ENCODE results near the gene ANGEL2.
"Not testable (repeated sequence)": the region's sequence is repeated elsewhere in the genome, so short reads cannot be mapped to it uniquely, and the experiment has no call there.

Gene ANGEL2

DNA sequence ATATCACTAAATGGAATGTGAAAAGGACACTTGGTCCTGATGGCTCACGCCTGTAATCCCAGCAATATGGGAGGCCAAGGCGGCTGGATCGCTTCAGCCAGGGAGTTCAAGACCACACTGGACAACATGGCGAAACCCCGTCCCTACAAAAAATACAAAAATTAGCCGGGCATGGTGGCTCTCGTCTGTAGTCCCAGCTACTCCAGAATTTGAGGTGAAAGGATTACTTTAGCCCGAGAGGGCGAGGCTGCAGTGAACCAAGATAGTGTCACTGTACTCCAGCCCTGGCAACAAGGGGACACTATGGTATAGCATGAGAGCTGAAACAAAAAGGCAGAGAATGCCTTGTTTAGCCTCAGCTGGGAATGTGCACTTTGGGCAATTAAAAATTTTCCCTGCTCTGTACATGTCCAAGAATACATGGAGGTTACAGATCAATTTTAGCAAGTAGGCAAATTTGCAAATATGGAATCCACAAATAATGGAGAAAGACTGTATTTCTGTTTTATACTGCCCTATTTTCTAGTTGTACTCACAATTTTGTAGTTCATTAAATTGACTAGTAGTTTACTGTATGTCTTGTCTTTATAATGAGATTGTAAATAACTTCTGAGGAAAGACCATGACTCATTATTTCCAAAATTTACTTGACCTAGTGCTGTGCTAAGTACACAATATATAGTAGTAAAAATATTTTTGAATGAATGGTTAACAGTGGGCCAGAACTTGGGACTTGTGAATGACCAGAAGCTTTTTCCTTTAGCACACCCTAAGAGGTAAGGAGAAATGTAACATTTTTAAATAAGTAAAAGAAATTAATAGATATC lies 2.0 kb upstream of the ANGEL2 start:
- DNase-seq, result no peak

DNA sequence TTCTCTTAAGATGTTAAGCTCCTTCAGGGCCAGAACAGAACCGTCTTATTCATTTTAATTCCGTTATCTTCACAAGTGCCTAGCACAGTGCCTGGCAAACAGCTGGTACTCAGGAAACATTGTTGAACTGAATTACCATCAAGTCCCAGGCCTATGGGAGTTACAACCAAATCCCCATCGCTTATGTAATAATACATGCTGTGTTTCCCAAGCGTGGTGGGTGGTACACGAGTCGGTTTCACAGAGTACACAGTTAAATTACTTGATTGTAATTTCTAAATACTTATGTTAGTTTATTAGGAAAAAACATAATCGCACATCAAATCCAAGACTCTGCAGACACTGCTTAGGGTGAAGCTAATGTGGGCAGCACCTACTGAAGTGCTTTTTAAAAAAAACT lies 1.0 kb downstream of the ANGEL2 start:
- DNase-seq, result peak; percentile 49

DNA sequence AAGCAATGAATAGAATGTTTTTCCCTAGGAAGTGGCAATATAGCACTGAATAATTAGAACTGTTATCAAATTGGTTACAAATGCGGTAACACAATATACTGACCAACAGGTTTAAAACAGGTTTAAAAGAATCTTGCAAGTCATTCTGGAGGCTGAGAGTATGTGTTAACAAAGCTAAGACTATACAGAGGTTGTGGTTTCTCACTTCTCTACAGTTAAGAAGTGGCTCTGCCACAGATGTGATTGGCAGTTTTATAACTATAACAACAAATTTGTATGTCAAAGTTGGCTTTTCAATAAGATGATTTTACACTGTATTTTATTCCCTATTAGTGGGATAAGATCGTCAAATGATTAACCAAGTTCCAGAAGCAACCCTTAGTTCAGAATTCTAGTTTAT lies 7.1 kb downstream of the ANGEL2 start:
- DNase-seq, result peak; percentile 63

DNA sequence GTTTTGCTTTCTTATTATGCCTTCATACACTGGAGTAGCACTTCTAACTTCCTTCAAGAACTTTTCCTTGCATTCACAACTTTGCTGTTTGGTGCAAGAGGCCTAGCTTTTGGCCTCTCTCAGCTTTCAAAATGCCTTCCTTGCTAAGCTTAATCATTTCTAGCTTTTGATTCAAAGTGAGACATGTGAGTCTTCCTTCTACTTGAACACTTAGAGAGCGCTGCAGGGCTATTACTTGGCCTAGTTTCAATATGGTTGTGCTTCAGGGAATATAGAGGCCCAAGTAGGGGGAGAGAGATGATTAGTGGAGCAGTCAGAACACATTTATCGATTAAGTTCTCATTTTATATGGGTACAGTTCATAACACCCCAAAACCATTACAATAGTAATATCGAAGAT lies 12.4 kb downstream of the ANGEL2 start:
- no peak for DNase-seq

DNA sequence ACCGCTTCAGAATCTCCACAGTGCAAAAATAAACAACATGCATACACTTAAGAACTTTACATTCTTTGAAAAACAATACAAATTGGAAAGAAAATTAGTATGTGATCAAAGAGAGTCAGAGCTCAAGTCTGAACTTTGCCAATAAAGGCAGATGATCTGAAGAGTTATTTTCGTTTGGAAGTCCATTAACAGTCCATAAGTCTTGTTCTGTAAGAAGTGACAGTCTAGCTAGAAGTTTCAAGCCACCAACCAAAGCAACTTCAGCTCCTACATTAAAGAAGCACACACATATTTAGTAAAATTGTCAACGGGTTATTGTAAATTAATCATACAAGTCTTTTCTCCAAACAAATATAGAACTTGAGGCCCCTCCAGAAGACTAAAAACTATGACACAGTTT lies 20.7 kb downstream of the ANGEL2 start:
- no peak for DNase-seq

DNA sequence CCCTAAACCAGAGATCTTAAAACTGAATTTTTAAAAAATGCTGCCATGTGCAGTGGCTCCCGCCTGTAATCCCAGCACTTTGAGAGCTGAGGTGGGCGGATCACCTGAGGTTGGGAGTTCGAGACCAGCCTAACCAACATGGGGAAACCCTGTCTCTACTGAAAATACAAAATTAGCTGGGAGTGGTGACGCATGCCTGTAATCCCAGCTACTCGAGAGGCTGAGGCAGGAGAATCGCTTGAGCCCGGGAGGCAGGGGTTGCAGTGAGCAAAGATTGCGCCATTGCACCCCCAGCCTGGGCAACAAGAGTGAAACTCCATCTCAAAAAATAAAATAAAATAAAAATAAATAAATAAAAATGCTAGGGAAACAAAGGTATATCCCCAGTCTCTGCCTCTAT lies 21.7 kb downstream of the ANGEL2 start:
- not testable (repeated sequence) for DNase-seq

DNA sequence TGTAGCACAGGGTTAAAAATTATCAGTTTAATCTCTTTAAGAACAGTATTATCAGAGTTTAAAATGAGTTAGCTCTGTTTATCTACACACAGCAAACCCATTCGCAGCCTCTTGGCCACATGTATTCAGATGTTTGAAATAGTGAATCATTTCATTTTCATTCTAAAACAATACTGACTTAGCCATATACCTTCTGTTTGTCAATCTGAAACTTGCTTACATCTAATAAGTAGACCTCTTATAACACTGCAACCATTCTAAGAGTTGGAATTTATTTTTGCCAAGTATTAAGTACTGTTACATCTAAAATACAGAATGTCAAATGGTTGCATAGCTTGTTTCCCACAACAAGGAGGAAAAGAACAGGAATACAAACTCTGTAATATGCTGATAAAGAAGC lies 25.4 kb downstream of the ANGEL2 start:
- peak; percentile 13 for DNase-seq

DNA sequence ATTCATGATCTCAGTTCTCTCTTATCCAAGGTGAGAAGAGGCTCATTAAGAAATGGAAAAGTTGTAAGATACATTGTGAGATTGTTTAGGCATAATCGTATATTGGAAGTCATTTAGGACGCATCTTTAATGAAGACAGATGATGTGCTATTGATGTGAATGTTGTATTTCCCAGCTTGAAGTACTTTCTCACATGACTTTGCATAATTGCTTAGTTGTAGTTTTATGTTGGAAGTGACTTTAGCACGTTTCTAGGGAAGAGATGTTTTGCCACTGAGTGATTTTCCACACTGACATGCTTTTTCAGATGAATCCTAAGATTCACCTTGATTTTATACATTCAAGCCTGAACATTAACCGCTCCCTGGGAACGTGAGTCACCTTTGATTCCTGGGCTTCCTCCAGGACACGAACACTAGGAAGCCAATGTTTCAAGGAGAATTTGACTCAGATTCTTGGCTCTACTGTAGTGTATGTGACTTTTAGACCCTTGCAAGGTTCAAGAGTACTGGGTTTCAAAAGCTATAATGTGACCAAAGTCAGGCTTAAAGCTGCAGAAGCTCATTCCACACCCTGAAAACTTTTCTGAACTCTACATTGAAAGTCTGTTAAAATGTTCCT lies 27.9 kb downstream of the ANGEL2 start:
- no peak for DNase-seq

DNA sequence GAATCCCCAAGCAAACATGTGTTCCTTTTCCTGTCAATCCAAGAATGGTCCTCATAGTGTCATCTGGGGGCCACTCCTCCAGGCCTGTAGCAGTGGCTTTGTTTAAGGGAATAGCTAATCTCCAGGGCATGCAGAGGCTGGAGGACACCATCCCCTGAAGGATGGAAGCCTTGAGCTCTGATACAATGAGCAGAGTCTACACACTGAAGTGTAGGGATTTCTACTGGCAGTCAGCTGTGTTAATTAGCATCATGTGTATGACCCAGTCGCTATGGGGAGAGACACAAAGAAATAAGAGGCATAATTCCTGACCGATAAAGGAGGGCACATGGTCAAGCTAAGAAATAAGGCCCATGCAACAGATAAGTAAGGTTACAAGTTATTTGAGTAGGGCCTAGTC lies 29.1 kb downstream of the ANGEL2 start:
- no peak for DNase-seq

DNA sequence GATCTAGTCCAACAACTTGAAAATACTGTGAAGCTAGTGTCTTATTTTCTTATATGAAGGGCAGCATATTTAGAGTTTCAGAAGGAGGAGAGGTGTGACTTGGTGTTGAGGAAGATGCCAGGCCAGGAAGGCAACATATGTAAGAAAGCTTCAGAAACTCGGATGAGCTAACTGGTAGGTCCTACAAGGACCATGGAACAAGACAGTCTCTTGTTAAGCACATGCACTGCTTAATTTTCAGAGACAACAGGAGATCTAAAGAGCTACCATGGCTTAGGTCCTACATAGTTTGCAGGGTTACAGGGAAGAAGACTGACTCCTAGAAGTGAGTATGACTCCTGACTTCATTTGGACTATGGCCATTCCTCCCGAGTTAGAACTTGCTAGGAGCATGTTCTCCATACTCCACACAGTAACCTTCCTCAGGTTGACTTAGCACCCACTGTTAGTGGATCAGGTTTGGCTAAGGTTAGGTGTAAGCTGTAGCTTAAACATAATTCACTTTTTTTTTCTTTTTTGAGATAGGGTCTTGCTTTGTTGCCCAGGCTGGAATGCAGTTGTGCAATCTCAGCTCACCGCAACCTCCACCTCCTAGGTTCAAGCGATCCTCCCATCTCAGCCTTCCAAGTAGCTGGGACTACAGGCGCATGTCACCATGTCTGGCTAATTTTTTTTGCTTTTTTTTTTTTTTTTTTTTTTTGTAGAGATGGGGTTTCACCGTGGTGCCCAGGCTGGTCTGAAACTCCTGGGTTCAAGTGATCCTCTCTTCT lies 31.0 kb downstream of the ANGEL2 start:
- no peak for DNase-seq

DNA sequence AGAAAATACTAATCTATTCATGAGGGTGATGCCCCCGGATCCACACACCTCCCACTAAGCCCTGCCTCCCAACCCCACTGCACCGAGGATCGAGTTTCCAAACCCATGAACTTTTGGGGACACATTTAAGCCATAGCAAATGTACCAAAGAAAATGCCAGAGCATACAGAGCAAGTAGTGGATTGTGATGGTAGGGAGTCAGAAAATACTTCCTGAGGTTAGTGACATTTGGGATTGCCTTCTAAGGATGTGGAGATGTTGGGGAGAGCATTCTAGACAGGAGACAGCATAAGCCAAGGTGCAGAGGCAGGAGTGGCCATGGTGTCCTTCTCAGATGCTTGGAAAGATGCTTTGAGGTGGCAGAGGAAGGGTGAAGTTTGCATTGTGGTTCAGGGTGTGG lies 32.2 kb downstream of the ANGEL2 start:
- no peak for DNase-seq

DNA sequence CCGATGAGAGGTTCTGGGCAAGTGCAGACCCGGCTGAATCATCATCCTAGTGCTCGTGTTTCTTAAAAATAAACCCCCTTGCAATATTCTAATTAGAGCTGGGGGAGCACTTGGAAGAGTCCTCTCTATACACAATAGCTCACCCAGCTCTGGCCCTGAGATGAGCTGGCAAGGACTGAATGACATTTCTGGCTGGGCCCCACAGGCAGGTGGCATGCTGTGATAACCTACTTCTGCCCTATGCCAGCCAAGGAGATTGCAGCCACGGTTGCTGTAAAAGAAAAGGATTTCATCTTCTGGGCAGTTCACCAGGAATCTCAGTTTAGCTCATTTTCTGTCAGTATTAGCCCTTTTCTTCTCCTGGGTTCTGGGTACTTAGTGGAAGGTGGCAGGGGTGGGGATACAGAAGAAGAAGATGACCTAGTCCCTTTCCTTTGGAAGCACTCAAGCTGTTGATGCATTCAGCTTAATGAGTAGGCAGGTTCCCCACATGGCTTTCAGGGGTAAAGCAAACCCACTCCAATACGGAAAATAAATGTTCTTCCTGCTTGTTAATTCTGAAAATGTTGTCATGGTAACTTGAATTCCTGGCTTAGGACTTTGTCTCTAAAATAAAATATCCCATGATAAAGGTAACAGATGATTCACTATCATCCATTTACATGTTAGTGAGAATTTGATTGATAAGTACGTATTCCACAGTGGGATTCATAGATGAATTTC lies 33.1 kb downstream of the ANGEL2 start:
- DNase-seq, result peak; percentile 55

DNA sequence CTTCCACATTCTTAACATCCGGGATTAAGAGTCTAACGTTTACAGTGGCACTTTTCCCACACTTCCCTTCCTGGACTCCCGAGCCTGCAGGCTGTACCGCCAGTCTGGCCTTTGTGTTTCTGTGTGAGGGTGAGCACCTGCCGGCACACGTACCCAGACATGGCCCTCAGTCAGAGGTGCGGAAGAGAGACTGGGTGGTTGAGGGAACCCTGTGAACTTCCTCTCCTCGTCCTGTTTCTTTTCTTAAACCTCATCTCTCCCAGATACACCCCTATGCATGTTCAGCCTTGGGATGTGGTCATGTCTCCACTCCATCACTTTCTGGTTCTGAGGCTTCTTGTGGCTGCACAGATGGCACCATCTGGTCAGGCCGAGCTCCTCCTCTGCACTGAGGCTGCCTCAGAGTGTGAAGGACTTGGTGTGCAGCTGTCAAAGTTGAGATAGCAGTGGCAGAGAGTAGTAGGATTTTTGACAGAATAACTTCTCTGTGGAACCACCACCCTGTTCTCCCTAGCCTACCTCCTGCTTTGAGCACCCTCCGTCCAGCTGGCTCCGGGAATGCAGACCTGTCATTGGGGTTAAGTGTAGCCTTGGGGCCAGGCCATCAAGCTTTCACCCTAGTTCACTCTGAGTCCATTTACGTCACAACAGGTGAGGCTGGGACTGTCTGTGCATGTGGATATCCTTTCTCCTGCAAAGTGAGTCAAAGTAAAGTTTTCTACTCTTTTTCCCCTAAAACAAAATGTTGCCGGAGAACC lies 33.9 kb downstream of the ANGEL2 start:
- peak; percentile 12 for DNase-seq

DNA sequence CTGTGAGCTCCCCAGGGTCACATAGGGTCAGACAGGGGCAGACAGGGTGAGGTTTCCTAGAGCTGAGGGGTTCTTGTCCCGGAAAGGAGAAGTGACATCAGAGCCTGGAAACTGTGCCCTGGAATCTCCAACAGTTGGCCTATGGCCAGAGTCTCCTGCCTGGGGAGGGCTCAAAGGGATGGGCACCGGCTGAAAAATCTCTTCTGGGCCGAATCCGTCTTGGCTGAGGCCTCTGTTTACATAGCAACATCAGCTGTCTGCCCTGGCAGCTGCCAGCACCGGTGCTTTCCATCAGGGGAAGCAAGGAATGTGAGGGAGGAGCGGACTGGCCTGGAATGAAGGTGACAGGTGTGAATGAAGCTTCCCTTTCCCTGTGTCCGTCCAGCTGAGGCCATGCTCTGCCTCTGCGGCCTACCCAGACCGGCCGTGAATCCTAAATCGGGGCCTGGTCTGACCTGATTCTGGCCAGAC lies 34.6 kb downstream of the ANGEL2 start:
- DNase-seq, result no peak

DNA sequence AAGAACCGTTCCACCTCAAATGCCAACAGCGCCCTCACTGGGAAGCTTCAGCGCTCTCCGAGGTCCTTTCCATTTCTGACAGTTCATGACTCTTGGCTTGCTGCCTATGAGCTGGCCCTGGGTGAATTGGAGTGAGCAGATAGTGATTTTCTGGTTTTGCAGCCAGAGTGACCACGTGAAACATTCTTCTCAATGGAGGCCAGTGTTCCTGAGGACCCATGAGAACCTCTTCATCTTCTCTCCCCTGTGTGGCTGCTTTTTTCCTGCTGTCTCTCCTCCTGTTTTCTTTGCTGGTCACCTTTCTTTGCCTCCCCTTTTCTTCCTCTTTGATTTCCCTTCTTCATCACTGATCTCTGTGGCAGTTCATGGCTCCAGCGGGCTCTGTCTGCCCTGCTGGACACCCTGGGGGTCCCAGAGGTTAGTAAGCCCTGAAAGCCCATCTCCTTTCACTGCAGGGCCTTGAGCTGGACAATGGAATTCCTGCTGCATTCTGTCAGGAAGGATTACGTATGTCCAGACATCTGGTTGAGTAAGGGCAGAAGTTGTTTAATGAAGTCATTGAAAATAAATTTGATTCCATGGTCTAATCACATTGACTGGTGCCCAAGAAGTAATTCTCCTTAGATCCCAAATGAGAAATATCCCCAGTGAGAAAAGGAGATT lies 35.4 kb downstream of the ANGEL2 start:
- peak; percentile 13 for DNase-seq

DNA sequence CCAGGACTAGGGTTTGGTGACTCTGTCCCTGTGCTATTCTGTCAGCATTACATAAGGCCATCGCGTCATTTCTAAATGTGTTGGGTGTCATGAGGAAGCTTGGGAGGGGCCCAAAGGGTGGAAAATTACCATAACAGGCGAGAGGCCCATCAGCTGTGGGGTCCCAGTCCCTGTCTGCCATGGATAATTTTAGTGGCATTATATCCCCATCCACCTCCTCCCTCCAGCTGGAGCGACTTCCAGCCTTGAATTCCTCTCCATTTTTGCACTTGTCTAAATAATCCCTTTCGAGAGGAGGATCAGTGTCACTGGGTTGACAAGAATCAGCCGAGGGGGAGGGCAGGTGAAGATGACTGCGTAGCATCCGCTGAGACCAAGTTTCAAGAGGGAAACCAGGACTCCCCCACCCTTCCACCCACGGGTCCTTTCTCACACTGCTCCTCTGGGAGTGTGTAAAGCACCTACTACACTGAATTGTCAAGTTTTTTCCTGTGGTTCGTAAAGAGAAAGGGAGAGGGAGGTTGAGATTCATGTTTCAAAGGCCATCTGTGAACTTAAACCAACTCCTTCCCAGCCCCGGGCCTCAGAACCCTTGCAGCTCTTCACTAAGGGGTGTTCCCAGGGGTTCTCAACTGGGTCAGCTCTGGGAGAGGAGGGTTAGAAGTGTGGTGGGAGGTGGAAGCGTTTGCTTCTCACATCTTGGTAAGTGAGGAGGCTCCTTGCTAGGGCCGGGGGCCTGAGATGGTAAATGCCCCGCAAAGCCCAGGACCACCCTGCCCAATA lies 36.1 kb downstream of the ANGEL2 start:
- no peak for DNase-seq

DNA sequence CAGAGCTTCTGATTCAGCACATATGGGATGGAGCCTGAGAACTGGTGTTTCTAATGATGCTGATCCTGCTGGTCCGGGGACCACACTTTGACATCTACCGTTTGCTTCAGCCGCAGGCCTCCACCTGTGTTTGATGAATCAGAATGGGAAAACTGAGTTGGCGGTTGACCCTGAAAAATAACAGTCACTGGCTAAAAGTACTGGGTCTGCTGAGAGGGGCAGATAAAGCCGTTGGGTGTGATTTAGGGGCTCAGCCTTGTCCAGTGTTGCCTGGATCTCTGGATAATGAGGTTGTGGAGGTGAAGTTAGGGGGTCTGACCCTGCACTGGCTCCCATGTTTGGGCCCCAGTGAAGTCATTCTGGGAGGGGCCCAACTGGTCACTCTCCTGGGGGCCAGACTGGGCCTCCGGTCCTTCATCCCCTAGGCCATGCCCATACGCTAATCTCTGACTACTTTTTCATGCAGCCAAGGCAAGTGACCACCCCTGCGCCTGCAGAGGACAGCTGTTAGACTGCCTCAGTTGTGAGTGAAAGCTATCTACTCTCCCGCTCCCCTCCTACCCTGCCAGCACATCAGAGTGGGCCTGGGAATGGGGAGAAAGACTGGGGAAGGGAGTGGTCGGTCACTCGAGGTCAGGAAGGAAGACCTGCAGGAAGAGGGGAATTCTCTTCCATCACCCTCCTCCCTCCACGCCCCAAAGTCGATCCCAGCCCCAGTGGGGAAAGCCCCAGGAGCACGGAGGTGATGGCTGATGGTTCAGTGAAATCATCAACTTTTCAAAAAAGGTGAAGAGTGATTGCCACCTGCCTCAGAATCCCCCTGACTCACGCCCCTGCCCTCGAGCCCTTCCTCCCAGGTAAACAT lies 37.7 kb downstream of the ANGEL2 start:
- no peak for DNase-seq

DNA sequence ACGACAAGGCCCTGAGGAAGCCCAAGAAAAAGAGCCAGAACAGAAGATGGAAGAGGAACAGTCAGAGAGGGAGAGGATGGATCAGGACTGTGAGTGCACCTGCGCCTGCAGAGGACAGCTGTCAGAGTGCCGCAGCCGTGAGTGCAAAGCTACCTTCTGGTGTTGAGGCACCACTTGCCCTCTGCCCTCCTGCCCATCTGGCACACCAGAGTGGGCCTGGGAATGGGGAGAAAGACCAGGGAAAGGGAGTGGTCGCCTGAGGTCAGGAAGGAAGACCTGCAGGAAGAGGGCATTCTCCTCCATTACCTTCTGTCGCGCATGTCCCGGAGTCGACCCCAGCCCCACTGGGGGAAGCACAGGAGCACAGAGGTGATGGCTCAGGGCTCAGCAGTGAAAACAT lies 39.1 kb downstream of the ANGEL2 start:
- no peak for DNase-seq

DNA sequence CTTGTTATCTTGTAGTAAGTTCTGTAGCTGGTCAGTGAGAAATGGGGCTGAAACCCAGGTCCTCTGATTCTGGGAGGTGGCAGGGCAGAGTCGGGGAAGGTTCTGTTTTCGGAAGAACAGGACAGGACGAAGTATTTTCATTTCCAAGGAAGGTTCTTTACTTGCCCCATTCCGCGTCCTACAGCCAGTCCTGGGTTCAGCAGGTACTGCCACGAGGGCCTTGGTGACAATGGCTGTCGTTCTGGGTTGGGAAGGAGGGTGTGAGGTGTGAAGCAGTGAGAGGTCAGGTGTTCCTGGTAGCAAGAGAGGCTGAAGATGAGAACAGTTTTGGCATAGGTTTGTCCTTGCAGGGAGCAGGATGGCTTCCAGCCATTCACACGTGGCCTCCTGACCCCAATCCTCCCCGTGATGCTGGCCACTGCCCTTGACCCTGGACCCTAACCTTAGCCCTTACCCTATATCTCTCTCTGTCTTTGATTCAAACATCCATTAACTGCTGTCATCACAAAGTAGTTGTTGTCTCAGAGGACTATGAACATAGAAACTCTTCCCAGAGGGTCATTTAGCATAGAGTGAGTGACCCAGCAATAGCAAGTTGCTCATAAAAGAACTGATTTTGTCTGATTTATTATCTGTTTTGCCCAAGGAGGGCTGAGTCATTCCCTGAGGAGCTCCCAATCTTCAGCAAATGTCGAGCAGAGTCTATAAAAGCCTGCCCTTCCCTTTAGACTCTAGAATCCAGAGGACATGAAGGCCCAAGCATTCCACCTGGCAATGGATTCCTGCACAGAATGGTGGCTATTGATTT lies 40.4 kb downstream of the ANGEL2 start:
- no peak for DNase-seq

Data from hematopoietic multipotent progenitor cell treated with erythropoietin and hydrocortisone succinate and interleukin-3 and kit ligand, for 4 days (in vitro differentiated cells).